BE2C (cell line): Measurements from ENCODE around the gene TMEM132C.

ENCODE experiments used
- DNase-seq: peaks from one replicate; pipeline ENCODE4 v3.0.0-alpha.2; 2020
- H3K27me3 ChIP-seq: fragments of 250-450 bp; sonication (Bioruptor Pico); 2 replicates; pipeline ENCODE4 v1.5.1; 2020; ENCODE audit warnings: mild to moderate bottlenecking
- H3K36me3 ChIP-seq: fragments of 250-450 bp; sonication (Bioruptor Pico); 2 replicates; pipeline ENCODE4 v1.5.1; 2020; ENCODE audit warnings: mild to moderate bottlenecking
- H3K4me1 ChIP-seq: fragments of 250-450 bp; sonication (Bioruptor Pico); 2 replicates; pipeline ENCODE4 v1.5.1; 2020
- H3K4me3 ChIP-seq: 2 replicates; pipeline ENCODE4 v1.5.1; 2011; ENCODE audit warnings: low read depth, low read length
- H3K9me3 ChIP-seq: fragments of 250-450 bp; sonication (Bioruptor Pico); 2 replicates; pipeline ENCODE4 v1.5.1; 2020
- CTCF ChIP-seq: IDR thresholded peaks from 2 replicates; pipeline ENCODE4 v1.5.1; 2012; ENCODE audit warnings: mild to moderate bottlenecking, low read depth, low read length

The TMEM132C gene

GRCh38 chr12:128269181-128269591 is 2.2 kb downstream of the TMEM132C start:
- Histone ChIP-seq H3K36me3 (no peaks in the 10 kb centered on the region), H3K9me3 (no peaks in the 10 kb centered on the region), H3K4me3 (no peak overlapping the region), H3K27me3 (no peaks in the 10 kb centered on the region), H3K4me1 (no peaks in the 10 kb centered on the region)
- no peak for DNase-seq
- TF ChIP-seq CTCF = no peak

DNA sequence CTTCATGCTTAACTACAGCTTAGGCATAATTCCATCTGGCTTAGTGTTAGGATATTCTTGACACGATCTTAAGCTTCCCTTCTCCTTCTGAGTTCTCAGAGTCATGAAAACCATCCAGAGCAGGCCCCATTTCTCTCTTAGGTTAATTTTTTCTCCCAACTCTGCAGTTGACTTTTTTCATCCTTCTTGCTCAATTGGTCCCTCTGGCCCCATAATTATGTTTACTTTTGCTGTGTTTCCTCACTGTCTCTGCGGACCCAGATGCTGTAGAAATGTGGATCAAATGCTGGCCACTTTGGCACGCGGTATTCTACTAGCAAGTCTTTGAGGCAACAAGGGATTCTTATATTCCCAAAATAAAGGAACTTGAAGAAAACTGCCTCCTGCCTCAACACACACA is 9.5 kb downstream of the TMEM132C start:
- Histone ChIP-seq H3K4me3 (no peak overlapping the region), H3K36me3 (no peaks in the 10 kb centered on the region), H3K27me3 (no peaks in the 10 kb centered on the region), H3K4me1 (no peaks in the 10 kb centered on the region), H3K9me3 (no peaks in the 10 kb centered on the region; the same call in none of the 2 replicates)
- TF ChIP-seq CTCF = no peak
- DNase-seq = no peak

DNA sequence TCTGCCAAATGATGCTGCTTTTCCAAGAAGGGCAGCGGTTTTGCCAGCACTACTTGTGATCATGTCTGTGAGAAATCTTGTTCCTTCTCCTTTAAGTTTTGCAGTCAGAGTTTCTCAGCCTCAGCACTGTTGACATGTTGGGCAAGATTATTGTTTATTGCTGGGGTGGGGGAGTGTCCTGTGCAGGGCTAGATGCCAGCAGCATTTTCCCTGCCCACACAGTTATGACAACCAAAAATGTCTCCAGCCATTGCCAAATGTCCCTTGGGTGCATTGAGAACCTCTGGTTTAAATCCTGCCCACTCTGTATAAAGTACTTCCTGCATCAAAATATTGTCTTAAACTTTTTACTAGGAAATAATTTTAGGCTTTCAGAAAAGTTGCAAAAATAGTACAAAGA is 20.0 kb downstream of the TMEM132C start:
- no peak for TF ChIP-seq CTCF
- no peaks in the 10 kb centered on the region for H3K4me1 ChIP-seq
- DNase-seq = no peak
- H3K27me3 ChIP-seq = no peaks in the 10 kb centered on the region
- no peak overlapping the region for H3K4me3 ChIP-seq
- no peaks in the 10 kb centered on the region; the same call in 1 of the 2 replicates for H3K9me3 ChIP-seq
- H3K36me3 ChIP-seq = no peaks in the 10 kb centered on the region

DNA sequence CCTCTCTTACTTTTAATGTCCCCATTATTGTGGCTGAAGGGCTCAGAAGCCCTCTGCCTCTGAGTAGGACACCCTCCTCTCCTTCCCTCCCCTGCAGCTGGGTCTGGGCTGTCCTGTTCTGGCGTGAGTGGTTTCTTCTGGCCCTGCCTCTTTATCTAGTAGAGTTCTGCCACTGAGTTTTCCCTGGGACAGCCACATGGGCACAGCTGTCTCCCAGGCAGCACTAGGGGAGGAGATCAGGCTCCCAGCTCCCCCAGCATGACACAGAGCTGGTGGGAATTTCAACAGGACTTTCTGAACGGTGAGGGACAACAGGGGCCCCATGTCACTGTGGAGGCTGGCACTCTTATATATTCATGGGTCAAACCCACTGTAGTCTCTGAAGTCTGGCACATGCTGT is 21.4 kb downstream of the TMEM132C start:
- TF ChIP-seq CTCF = no peak
- Histone ChIP-seq H3K4me1 (no peaks in the 10 kb centered on the region), H3K27me3 (no peaks in the 10 kb centered on the region), H3K4me3 (no peak overlapping the region), H3K36me3 (no peaks in the 10 kb centered on the region), H3K9me3 (no peaks in the 10 kb centered on the region)
- no peak for DNase-seq

DNA sequence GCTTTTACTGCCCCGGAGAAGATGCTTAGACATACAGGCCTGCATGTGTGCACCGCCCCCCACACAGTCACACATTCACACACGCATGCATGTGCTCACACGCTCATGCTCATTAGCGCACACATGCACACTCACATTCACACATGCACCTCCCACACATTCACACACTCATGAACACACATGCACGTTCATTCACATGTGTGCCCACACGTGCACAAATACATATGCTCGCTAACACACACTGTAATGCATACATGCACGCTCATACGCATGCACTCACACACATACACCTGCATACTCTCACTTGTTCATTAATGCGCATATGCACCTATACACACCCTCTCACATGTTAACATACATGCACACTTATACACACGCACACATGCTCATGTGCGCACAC is 21.9 kb downstream of the TMEM132C start:
- Histone ChIP-seq H3K4me1 (no peaks in the 10 kb centered on the region), H3K9me3 (no peaks in the 10 kb centered on the region), H3K36me3 (no peaks in the 10 kb centered on the region), H3K4me3 (no peak overlapping the region), H3K27me3 (no peaks in the 10 kb centered on the region)
- TF ChIP-seq CTCF = no peak
- DNase-seq = no peak

DNA sequence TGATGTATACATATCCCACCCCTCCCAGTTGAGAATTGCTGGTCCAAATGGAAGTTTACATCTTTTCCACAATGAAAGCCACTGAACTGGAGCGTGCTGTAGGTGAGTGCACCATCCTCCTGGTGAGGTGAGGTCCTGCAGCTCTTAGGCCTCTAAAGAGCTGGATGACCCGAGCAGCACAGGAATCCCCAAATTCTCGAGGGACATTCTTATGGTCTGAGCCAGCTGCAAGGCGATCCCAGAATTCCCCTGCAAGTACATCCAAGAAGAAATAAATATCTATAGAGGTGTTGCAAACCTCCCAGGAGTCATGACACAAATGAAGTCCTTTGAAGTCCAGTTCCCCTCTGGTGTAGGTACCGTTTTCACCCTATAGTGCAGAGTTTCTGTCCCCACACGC is 24.0 kb downstream of the TMEM132C start:
- Histone ChIP-seq H3K4me3 (no peak overlapping the region), H3K9me3 (no peaks in the 10 kb centered on the region), H3K27me3 (no peaks in the 10 kb centered on the region), H3K36me3 (no peaks in the 10 kb centered on the region), H3K4me1 (no peaks in the 10 kb centered on the region)
- DNase-seq = no peak
- no peak for TF ChIP-seq CTCF
